HG03108 (cell line): Measurements from ENCODE around the gene GATC.
"Not testable (repeated sequence)": the region's sequence is repeated elsewhere in the genome, so short reads cannot be mapped to it uniquely, and the experiment has no call there.

Experiments used
- ATAC-seq: cut with Tn5 transposase; IDR thresholded peaks from one replicate; pipeline ENCODE4 v1.9.1; 2021; ENCODE audit warnings: moderate library complexity; ENCODE audit not compliant: unreplicated experiment

GATC gene

GRCh38 chr12:120468821-120469449, 22.7 kb downstream of the GATC start:
- peak; percentile 11 for ATAC-seq

- ATAC-seq = peak; percentile 85
Measured at GRCh38 chr12:120469450-120470149, 23.4 kb downstream of the GATC start, which contains the start of gene SRSF9. SRSF9 (minus strand) TSS chr12:120469748; CDS start chr12:120469609, 139 bp downstream.

- peak; percentile 12 for ATAC-seq
Measured at GRCh38 chr12:120470150-120470784, 24.0 kb downstream of the GATC start.

- no peak for ATAC-seq
Measured at GRCh38 chr12:120472521-120472920, 26.3 kb downstream of the GATC start.

DNA sequence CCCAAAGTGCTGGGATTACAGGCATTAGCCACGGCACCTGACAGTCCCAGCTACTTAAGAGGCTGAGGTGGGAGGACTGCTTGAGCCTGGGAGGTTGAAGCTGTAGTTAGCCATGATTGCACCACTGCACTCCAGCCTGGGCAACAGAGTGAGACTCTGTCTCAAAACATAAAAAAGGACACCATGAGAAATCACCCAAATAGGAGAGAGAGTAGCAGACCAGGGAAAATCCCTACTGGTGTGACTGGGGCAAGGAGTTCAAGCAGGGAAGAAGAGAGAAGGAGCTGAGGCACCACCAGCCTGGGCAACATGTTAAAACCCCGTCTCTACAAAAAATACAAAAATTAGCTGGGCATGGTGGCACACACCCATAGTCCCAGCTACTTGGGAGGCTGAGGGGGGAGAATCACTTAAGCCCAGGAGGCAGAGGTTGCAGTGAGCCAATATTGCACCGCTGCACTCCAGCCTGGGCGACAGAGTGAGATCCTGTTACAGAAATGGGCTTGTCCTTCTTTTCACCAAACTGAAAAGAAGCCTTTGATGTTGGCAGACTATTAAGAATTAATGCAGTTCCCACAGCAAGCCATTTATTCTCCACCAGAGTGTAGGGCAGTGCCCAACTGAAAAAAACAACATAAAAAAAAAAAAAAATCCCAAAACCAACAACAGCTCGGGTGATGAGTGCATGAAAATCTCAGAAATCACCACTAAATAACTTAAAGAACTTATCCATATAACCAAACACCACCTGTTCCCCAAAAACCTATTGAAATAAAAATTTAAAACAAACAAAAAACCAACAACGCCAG, 27.8 kb downstream of the GATC start:
- no peak for ATAC-seq

DNA sequence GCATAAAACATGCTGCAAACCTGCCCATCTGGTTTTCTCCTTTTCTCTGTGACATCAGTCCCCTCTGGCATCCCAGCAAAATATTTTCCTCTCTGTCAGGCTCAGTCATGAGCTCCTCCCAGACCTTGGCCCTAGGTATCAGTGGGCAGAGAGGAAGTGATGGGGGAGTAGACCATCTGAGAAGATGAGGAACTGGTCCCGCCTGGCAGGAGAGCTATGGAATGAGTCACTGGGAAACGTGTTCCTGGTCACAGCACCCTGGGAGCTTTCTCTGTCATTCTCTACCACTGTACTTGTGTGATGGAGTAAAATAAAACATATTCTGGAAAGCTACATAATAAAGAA, 28.3 kb downstream of the GATC start:
- no peak for ATAC-seq

- ATAC-seq = no peak
Measured at GRCh38 chr12:120475643-120476042, 29.4 kb downstream of the GATC start.

GRCh38 chr12:120479458-120479857, 33.2 kb downstream of the GATC start:
- ATAC-seq = no peak

GRCh38 chr12:120480211-120480610, 34.0 kb downstream of the GATC start:
- ATAC-seq = no peak

DNA sequence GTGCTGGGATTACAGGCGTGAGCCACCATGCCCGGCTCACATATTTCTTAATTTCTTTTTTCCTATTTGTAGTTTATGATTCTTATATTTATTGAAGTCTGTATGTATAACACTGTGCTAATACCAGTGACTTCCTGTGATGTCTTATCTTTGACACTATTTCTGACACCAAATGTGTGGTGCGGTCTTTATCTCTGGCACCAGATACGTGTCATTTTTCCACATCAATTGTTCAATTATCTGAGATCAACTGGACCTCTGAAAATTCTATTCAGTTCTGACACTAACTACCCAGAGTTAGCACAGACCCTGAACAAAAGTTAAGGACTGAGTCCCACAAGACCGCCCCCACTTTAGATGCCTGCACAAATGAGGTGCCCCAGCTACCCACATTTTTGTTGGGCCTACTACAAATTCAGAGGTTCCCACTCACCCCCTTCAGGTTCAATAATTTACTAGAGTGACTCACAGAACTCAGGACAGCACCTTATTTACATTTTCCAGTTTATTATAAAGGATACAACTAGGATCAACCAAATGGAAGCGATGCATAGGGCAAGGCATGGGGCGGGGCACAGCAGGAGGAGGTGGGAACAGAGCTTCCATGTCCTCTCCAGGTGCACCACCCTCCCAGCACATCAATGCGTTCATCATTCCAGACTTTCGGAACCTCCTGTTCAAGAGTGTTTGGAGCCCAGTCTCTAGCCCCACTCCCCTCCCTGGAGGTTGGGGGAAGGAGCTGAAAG, 35.0 kb downstream of the GATC start:
- no peak for ATAC-seq

DNA sequence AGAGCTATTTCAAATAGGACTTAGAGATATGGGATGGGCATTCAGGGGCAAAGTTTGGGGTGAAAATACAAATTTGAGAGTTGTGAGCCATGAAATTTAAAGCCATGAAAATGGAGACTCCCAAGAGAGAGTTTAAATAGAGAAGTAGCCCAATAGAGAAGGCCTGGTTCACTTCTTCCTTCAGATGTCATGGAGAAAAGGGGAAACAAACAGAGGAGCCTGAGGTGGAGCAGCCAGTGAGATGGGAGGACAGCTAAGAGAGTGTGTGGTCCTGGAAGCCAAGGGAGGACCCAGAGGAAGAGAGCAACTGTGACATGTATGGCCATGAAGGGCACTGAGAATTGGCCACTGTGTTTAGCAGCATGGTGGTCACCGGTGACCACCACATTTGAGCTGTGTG, 37.4 kb downstream of the GATC start:
- ATAC-seq = no peak

GRCh38 chr12:120485961-120486881, 40.0 kb downstream of the GATC start:
- no peak for ATAC-seq

DNA sequence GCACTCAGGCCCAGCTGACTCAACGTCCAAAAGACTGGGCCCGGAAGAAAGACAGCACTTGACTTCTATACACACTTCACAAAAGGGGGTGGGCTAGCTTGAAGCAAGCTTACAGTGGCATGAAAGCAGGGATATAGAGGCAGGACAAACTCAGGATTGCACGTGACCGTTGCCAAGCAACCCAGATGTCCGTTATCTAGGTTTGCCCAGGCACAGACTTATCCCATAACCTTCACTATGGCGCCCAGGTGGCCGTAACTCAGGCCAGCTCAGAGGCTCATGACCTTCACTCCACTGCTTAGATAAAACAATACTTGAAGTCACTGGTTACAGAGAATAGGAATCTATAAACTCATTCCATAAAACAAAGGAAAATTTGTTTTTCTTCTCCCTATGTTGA, 41.3 kb downstream of the GATC start:
- ATAC-seq = not testable (repeated sequence)

GRCh38 chr12:120488057-120488640, 41.9 kb downstream of the GATC start:
- ATAC-seq = no peak

- no peak for ATAC-seq
Measured at GRCh38 chr12:120489018-120489417, 42.8 kb downstream of the GATC start.

DNA sequence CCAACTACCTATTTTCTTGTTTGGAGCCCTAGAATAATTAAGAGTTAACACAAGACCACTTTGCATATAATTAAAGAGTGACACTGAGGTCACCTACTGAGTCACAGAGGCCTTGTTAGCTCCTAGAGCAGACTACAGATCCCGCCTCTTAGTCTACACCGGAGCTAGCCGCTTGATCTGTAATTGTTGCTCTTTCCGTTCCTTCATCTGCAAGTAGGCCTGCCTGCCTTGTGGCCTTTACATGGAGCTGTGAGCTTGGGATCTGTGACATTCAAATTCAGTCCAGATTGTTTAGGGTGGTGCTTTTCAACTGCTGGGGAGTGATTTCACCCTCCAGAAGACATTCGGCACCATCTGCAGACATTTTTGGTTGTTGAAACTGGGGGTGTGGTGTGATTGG, 44.1 kb downstream of the GATC start:
- ATAC-seq = no peak

DNA sequence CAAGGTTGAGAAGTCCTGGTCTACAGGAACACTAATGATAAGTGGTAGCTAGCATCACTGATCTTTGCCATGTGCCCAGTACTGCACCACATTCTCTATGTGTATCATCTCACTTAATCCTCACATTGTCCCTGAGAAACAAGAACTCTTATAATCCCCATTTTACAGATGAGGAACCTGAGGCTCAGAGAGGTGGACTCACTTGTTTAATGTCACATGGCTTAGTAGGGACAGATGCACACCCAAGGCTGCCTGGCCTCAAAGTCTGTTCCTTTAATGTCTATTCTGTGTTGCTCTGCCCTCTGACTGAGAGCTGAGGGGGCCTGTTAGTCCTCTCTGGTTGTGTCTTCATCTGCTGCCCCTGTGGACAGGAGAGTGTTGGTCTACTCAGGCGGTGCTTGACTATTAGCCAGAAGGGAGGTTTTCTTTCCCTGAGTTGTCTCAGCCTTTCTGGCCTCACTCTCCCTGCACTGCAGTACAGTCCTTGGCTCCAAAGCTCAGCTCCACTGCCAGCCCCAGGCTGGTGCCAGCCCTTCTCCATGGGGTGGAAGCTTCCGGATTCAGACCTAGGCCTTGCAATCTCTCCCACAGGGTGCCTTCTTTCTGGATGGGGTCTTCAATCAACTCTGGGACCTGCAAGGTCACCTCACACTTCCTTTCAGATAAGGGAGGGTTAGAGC, 44.7 kb downstream of the GATC start:
- no peak for ATAC-seq

GRCh38 chr12:120495186-120495730, 49.0 kb downstream of the GATC start:
- ATAC-seq = no peak
